ENCODE results near the gene ABCG1.
"Not testable (repeated sequence)": the region's sequence is repeated elsewhere in the genome, so short reads cannot be mapped to it uniquely, and the experiment has no call there.

The ABCG1 gene

GRCh38 chr21:42218836-42219605 is at the start of gene ABCG1:
ABCG1 (plus strand) TSS chr21:42219140; CDS start chr21:42219263, 123 bp downstream.
- DNase-seq, result no peak

- DNase-seq, result no peak
Measured at GRCh38 chr21:42169758-42170157, 49.2 kb upstream of the ABCG1 start.

GRCh38 chr21:42171091-42172053 is 47.6 kb upstream of the ABCG1 start:
- DNase-seq, result no peak

- no peak for DNase-seq
Measured at GRCh38 chr21:42172596-42173483, 46.1 kb upstream of the ABCG1 start.

DNA sequence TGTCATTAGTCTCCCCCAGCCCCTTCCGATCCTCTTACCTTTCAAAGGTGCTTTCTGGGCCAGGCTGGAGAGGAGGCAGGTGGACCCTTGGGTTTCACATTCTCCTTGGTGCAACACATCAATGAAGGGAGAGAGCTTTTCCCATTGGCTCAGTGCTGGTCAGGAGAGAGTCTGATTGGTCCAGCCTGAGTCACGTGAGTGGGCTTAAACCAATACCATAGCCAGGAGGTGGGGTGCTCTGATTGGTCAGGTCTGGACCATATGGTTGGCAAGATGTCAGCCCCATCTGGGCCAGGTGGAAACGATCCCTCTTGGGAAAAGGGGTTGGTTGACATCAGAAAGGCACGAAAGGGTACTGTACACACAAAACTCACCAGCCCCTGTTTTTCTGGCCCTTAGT is 44.8 kb upstream of the ABCG1 start:
- no peak for DNase-seq

DNA sequence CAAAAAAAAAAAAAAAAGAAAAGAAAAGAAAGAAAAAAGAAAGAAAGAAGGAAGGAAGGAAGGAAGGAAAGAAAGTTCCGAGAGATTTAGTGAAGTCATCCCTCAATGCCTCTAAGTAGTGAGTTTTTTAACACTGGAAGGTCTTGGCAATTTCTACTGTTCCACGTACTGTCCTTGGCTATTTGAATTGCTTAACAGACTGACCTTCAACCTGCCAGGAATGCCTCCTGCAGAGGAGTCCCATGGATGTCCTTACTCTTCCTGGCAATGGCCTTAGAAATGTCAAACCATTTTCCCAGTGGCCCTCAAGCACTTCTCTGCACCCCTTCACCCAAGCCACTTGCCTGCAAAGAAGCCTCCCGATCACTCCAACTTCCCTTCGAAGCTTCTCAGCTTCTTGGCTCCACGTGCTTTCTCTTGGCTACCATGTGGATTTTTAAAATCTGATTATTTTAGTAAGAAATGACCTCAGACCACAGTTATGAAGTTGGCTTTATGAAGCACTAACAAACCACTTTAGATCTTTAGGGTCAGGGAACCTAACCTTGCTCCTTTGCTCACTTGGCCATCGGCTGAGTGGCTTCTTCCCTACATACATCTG is 43.7 kb upstream of the ABCG1 start:
- no peak for DNase-seq

DNA sequence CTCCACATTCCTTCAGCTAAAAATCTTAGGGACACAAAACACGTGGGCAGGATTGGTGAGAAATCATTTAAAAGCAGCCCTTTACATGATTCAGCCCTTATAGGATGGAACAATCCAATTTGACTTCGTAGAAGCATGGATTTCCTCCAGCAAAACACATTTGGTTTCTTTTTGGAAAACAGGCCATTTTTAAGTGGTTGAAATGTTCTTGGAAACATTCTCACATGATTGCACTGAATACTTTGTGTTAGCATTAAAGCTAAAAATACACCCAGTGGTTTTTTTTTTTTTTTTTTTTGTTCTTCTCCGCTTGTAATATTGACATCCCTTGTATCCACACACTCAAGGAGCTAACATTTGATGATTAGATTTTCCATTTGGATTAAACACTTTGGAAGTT is 42.1 kb upstream of the ABCG1 start:
- DNase-seq, result no peak

DNA sequence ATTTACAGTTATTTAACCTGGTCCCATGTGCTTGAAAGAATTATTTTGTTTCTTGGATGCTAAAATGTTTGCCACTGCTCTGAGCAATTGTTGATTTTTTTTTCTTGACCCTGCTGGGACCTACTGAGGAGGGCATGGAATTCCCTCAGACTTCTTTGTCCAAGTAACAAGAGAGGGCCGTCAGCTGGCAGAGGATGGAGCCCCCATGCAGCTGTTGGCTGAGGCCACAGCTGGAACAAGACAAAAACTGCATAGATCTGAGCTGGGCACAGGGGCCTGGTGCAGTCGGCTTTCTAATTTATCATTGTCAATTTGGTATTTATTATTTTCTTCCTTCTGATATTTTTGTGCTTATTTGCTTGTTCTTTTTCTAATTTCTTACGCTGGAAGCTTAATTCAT is 39.6 kb upstream of the ABCG1 start:
- DNase-seq, result no peak

DNA sequence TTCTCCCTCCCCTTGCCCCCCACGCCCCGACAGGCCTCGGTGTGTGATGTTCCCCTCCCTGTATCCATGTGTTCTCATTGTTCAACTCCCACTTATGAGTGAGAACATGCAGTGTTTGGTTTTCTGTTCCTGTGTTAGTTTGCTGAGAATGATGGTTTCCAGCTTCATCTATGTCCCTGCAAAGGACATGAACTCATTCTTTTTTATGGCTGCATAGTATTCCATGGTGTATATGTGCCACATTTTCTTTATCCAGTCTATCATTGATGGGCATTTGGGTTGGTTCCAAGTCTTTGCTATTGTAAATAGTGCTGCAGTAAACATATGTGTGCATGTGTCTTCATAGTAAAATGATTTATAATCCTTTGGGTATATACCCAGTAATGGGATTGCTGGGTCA is 38.9 kb upstream of the ABCG1 start:
- DNase-seq, result not testable (repeated sequence)

DNA sequence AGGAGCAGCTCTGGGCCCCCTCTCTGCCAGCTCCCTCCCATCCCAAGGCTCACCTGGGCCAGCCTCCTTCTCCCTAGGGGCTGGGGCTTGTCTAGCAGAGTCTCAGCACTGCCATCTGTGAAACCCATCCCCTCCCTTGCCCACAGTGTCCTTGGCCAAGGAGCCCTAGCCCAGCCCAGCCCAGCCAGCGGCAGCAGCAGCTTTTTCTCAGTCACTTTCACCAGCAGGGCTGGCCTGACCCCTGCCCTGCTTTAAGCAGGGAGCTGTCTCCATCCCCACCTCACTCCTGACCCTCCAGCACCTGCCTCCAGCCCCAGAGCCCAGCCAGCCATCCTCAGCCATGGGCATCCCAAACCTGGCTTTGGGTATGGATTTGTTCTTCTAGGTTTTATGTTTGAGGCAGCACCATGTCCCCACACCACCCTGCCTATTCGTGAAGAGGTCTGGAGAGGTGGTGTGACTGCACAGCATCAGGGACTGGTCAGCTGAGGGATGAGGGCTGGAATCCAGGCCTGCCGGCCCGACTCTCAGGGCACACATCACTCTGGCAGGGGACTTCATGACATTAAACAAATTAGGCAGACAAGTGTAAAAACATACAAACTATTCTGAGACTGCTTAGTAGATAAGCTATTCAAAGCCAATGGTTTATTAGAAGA is 36.1 kb upstream of the ABCG1 start:
- no peak for DNase-seq

DNA sequence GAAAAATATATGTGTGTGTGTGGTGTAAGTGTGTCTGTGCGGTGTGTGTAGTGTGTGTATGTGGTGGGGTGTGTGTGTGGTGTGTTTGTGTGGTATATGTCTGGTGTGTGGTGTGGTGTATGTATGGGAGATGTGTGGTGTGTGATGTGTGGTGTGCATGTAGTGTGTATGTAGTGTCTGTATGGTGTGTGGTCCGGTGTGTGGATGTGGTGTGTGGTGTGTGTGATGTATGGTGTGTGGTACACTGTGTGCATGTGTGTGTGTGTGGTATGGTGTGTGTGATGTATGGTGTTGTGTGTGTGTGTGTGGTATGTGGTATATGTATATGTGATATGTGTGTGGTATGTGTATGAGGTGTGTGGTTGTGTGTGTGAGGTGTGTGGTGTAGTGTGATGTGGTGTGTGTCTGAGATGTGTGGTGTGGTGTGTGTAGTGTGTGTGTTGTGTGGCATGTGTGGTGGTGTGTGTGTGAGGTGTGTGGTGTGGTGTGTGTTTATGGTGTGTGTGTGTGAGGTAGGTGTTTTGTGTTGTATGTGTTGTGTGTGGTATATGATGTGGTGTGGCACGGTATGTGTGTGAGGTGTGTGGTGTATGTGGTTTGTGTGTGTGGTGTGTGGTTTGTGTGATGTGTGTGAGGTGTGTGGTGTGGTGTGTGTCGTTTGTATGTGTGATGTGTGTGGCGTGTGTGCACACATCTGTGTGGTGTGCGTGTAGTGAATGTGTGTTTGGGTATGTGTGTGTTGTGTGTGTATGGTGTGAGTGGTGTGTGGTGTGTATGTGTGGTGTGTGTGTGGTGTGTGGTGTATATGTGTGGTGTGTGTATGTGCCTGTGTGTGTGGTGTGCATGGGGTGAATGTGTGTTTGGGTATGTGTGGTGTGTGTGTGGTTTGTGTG is 35.3 kb upstream of the ABCG1 start:
- no peak for DNase-seq

DNA sequence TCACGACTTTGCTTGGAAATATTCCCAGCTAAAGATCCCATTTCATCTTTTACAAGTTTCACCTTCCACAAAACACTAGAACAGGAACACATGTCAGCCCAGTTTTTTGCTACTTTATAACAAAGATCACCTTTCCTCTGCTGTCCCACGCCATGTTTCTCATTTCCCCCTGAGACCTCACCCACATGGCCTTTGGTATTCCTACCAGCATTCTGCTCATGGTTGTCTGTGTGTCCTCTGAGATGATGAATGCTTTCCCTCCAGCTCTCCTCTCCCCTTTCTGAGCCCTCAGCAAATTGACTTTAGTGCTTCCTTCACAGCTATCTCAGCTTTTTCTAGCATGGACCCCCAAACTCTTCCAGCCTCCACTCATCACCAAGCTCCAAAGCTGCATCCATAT is 32.3 kb upstream of the ABCG1 start:
- DNase-seq, result no peak

DNA sequence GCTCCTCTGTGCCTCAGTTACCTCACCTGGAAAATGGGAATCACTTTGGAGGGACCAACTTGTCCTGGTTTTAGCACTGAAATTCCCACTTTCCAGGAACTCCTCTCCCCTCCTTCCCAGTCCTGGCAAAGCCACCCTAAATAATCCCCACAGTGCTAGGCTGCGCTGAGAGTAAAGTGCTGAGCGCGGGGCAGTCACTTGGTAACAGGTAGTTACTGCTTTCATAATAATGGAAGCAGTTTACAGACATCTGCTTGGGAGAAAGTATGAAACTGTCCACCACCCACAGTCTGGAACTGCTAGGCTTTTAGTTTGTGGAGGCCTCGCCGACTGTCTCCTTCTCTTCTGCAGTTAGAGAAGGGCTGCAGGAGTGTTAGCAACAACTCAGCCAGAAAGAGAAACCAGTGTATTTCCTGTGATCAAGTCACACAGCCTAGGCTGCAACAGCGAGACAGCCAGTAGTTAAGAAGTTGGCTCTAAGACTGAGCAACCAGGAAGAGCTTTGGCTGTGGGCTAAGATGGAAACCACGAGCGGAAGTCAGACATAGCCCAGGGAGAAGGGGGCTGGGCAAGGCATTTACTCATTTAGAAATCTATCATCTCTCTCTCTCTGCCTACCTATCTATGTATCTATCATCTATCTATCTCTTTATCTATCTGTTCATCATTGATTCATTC is 30.8 kb upstream of the ABCG1 start:
- no peak for DNase-seq

- DNase-seq, result no peak
Measured at GRCh38 chr21:42188663-42189062, 30.3 kb upstream of the ABCG1 start.

GRCh38 chr21:42189431-42189830 is 29.5 kb upstream of the ABCG1 start:
- DNase-seq, result no peak

- no peak for DNase-seq
Measured at GRCh38 chr21:42189860-42190485, 29.0 kb upstream of the ABCG1 start.

- no peak for DNase-seq
Measured at GRCh38 chr21:42190486-42190863, 28.5 kb upstream of the ABCG1 start.

DNA sequence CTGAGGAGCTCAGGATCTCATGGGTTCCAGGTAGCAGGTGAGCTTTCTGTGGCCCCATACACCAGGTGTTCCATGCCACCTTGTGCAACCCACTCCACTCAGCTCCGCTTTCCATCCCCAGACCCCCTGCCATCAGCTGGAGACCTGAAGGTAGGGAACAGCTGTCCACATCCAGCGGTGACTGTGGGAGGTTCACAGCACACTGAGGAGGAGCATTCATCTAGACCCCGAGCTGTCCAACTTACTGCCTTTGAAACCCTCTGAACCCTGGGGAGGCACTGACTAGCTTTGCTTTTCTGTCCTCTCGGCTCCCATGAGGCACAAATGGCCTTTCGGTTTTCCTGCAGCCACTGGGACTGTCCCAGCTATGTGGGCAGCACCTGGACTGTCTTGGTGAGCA is 27.9 kb upstream of the ABCG1 start:
- DNase-seq, result no peak

- DNase-seq, result no peak
Measured at GRCh38 chr21:42191696-42192595, 27.0 kb upstream of the ABCG1 start.

All from amniotic stem cell (primary cell).